ENCODE measurements around the gene IL17RD.
A peak's percentile ranks its signal among the peaks of the same experiment; 100 is the strongest.

The IL17RD gene

DNA sequence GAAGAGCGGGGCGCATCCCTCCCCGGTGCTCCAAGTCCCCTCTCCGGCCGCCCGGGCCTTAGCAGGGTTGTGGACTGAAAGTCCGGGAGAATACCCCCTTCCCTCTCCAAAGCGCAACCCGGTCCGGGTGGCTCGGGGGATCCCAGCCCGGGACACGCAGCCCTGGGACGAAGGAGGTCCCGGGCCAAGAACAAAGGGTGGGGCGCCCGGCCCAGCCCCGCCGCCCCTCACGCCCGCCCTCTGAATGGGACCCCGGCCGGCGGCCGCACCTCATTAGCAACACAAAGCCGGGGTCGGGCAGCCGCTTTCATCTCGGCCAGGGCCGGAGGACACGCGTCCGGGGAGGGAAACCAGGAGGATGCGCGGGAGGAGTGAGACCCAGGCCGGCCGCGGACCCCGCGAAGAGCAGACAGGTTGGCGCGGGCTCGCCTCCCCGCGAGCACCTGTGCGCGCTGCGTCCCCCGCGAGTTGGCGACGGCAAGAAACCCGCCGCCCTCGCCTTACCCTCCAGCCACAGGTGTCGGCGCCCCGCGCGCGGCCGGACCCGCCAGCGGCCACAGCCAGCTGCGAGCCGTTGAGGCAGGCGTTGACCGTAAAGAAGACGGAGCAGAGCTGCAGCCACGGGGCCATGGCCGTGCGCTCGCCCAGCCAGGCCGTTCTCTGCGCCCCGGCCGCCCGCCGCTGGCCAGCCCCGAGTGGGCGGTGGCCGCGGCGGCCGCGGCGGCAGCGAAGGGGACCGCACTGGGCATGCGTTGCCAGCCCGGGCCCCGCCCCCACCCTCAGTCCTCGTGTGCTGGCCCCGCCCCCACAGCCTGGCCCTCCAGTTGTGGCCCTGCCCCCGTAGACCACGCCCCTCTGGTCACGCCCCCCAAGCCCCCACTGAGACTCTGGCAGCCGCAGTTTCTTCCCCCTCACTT, at the start of gene IL17RD:
TSS of gene IL17RD (minus strand) at position 697 of the 917 bp plus-strand sequence. CDS start at position 630, 67 bp downstream.
- DNase-seq: peak; percentile 82 to 89
- TF ChIP-seq POLR2A (IDR thresholded peaks at IDR 0.05; ENCODE audit: low read length) (no peak), GATA1 (IDR thresholded peaks at IDR 0.05; ENCODE audit: low read depth, low read length) (no peak)

DNA sequence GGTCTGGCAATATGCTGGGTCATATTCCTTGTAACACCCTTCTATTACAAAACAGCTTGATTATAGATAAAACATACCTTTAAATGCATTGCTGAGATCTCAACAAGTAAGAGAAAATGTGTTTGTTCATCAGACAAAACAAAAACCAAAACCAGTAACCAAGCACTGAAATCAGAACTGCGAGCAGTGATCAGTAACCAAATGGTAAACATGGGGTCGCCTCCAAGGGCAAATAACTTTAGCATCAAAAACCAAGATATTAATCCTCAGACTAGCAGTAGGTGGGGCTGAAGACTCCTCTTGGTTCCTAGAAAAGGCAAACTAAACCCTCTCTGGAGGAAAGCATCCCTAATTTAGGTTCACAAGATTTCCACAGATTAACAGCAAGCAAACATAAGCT, 41.3 kb upstream of the IL17RD start:
- no peak for TF ChIP-seq GATA1 (IDR thresholded peaks at IDR 0.05; ENCODE audit: low read depth, low read length)
- no peak for TF ChIP-seq POLR2A (IDR thresholded peaks at IDR 0.05; ENCODE audit: low read length)
- DNase-seq: no peak

DNA sequence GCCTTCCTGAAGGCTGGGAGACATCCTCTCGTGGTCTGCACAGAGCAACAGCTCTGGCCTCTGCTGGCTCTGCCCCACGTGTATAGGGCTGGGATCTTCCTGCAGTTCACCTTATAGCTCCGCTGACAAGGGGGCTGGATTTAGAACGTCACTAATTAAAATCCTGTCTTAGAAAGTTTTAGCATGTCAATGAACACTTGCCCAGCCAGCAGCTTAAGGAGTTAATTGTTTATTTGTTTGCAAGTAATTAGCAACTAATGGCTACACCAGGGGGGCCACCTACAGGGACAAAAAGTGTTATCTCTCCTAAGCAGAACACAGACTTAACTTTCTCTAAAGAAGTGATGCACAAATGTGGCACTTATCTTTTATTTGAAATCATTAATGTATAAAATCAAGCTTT, 34.7 kb upstream of the IL17RD start, which contains the start of gene HESX1:
TSS of gene HESX1 (minus strand) at position 84 of the 403 bp plus-strand sequence. CDS start at position 24, 60 bp downstream.
- DNase-seq: peak; percentile 2 to 29
- TF ChIP-seq GATA1 (IDR thresholded peaks at IDR 0.05; ENCODE audit: low read depth, low read length) (no peak), POLR2A (IDR thresholded peaks at IDR 0.05; ENCODE audit: low read length) (no peak)

DNA sequence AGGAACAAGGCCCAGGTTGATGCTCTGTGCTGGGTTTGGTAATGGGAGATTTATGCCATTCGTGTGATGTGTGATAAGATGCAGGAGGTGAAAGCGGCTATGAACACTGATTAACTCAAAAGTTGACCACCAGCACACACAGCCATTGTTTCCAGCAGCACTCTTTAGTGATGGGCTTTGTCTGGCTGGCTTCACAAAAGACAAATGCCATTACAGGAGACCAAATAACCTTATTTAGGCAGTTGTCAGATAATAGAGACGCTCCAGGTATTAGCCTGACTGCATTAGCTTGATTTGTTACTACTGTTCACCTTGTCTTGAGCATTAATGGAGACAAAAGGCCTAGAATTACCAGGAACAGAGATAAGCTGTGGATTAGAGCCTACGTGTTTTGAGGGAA, 29.5 kb upstream of the IL17RD start:
- no peak for DNase-seq
- TF ChIP-seq GATA1 (IDR thresholded peaks at IDR 0.05; ENCODE audit: low read depth, low read length): no peak
- TF ChIP-seq POLR2A (IDR thresholded peaks at IDR 0.05; ENCODE audit: low read length): no peak

DNA sequence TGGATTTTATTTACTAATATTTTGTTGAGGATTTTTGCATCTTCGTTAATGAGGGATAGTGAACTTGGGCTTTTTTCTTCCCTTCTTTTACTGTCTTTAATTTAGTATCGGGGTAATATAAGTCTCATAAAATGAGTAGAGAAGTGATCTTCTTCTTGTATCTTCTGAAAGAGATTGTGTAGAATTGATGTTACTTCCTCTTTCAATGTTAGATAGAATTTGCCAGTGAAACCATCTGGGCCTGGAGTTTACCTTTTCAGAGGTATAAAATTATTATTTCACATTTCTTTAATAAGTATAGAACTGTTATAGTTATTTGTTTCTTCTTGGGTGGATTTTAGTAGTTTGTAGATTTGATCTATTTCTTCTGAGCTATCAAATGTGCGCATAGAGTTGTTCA, 26.9 kb upstream of the IL17RD start:
- DNase-seq: no peak
- TF ChIP-seq GATA1 (IDR thresholded peaks at IDR 0.05; ENCODE audit: low read depth, low read length) (no peak), POLR2A (IDR thresholded peaks at IDR 0.05; ENCODE audit: low read length) (no peak)

DNA sequence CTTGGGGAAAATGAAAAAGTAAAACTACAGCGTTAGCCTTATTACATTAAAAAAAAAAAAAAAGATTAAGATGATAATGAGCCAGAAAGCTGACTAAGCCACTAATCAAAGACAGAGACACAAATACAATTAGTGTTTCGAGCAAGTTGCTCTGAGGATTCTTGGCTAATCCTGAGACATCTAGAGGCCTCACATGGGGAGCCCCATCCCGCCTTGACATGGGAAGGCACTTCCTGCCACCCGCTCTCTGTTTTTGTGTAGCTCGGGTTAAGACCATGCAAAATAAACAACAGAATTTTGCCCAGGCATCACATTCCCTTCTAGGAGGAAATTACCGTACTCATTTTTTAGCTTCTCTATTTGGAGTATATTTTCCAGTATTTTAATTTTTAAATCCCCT, 19.4 kb upstream of the IL17RD start:
- TF ChIP-seq POLR2A (IDR thresholded peaks at IDR 0.05; ENCODE audit: low read length) (no peak), GATA1 (IDR thresholded peaks at IDR 0.05; ENCODE audit: low read depth, low read length) (no peak)
- no peak for DNase-seq

DNA sequence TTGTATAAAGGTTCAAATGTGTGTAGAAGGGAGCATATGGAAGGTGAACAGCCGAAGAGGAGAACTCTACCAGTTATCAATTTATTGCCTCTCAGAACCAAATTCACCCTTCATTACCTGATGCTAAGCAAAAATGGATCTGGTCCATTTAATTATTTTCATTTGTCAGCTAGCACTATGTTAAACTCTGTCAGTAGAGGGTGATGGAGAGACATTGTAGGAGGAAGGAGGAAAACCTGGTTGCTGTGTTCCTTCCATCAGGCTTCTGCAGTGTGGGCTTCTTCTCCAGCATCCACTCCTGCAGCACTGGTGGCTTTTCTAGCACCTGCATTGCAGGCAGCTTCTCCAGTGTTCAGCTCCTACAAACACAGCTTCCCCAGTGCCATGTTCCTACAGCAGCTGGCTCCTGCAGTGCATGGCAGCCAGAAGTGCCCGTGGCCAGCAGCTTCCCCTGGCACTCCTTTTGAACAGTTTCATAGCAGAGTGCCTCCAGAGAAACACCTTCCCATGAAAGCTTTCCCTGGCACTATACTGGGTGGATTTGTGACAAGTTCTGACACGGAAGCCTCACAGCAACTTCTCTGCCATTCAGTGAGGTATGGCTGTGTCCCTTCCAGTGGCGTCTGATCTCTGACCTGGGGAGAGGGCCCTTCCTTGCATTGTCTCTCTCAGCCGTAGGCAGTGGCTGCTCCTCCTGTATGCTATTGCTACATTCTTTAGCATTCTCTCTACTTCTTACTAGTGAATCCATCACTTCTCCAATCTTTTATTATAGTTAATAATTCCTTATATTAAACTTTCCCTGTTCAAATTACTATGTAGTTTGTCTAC, 14.6 kb upstream of the IL17RD start:
- DNase-seq: peak in 1 of 2 experiments; percentile 3
- TF ChIP-seq POLR2A (IDR thresholded peaks at IDR 0.05; ENCODE audit: low read length) (no peak), GATA1 (IDR thresholded peaks at IDR 0.05; ENCODE audit: low read depth, low read length) (no peak)

DNA sequence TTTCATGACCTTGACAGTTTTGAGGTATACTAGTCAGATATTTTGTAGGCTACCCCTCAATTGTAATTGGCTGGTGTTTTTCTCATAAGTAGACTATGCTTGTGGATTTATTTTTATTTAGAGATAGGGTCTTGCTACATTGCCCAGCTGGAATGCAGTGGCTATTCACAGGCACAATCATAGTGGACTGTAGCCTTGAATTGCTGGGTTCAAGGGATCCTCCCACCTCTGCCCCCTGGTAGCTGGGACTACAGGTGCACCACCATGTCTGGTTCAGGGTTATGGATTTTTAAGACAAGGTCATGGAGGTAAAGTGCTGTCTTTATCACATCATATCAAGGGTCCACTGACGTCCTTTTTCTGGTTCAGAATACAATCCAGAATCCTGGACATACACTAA, 10.9 kb upstream of the IL17RD start:
- TF ChIP-seq POLR2A (IDR thresholded peaks at IDR 0.05; ENCODE audit: low read length): no peak

DNA sequence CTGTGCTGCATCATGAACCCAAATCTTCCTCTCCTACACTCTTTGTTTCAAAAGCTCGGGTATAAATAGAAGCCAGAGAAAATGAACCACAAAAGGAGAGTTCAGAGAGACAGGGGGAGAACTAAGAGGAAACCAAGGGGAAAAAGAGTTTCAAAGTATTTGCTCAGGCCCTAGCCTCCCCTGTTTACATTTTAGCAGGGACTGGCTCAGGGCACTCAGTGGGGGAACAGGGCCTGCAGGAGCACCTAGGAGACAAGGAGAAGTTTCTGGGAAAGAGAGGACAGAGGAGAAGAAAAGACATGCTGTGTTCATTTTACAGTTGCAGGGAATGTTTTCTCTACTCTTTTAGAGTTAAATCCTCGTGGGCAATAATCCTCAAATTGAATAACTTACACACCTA, 8.5 kb upstream of the IL17RD start:
- TF ChIP-seq POLR2A (IDR thresholded peaks at IDR 0.05; ENCODE audit: low read length) (no peak), GATA1 (IDR thresholded peaks at IDR 0.05; ENCODE audit: low read depth, low read length) (no peak)
- DNase-seq: no peak

More for the DNA sequence above, 10.9 kb upstream of the IL17RD start:
- DNase-seq: no peak

DNA sequence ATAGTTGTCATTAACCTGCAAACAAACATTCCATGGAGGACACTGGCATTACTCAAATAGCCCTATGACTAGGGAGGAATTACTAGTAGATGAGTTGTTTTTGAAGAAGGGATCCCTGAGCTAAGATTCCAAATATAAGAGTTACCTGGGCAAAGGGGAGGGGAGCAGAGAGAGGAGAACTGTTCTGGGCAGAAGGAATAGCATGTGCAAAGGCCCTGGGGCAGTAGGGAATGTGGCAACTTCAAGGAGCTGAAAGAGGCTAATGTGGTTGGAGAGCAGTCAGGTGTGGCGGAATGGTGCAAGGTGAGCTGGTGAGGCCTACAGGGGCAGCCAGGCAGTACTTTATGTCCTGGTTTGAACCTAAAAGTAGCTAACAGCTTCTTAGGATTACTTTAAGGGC, 5.8 kb upstream of the IL17RD start:
- no peak for DNase-seq
- TF ChIP-seq GATA1 (IDR thresholded peaks at IDR 0.05; ENCODE audit: low read depth, low read length) (no peak), POLR2A (IDR thresholded peaks at IDR 0.05; ENCODE audit: low read length) (no peak)

DNA sequence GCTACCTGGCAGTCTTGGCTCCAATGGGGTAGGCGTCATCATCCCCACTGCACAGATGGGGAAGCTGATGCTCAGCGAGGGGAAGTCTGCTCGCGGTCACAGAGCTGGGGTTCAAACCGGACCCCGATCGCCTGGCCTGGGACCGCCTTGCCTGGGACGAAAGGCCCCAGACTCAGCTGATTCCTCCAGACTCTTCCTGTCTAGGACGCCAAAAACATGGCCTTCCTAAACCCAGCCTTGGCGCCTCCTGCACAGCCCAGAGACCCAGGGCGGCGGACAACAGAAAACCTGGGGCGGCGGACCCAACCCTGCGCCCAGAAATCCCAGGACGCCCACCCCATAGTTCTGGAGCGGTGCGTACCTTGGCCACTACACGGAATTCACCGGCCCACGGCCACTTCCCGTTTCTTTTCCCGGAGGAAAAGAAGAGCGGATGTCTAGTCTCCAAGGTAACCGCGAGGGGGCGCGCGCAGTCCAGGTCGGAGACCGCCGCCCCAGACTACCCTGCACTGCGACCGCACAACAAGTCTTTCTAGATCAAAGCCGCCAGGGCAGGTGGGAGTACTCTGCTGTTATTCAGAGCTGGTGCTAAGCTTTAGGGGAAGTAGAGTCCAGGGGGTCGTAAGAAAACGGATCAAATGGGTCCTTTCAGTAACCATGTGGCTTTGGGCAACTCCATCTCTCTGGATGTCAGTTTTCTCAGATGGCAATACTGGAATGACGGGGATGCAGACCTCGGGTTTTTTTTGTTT, 4.9 kb upstream of the IL17RD start:
- TF ChIP-seq GATA1 (IDR thresholded peaks at IDR 0.05; ENCODE audit: low read depth, low read length) (no peak), POLR2A (IDR thresholded peaks at IDR 0.05; ENCODE audit: low read length) (no peak)
- DNase-seq: peak; percentile 63 to 78

DNA sequence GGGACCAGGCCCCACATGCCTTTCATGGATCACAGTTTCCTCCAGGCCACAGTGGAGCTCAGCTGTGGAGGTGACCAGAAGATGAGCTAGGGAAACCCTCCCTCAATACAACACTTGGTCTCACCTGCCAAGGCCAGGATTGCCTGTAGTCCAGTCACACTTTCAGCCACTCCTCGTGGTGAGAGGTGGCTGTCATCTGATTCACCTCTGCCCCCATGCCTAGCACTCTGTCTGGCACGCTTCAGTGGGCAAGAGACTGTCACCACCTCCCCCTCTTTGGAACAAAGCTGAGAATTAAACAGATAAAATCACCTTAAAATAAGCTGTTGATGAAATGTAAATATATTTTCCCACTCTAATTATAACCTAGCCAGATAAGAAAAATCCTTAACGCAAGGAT, 4.0 kb upstream of the IL17RD start:
- TF ChIP-seq GATA1 (IDR thresholded peaks at IDR 0.05; ENCODE audit: low read depth, low read length) (no peak), POLR2A (IDR thresholded peaks at IDR 0.05; ENCODE audit: low read length) (no peak)
- no peak for DNase-seq

DNA sequence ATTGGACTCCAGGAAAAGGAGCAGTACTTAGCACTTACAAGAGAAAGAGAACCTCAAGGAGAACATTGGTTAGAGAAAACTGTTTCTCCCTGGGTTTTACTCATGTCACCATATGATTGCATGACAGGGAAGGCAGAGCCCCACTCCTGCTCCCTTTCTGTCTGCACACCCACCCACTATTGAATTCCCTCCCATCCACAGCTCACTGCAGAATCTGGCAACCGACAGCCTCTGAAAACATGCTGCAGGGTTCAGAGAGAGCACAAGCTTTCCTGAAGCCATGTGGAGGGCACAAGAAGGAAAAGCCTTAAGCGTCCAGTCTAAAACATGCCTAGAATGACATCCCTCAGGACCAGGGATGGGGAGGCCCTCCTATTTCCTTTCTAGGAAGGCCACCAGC, 3.0 kb upstream of the IL17RD start:
- TF ChIP-seq POLR2A (IDR thresholded peaks at IDR 0.05; ENCODE audit: low read length): no peak
- TF ChIP-seq GATA1 (IDR thresholded peaks at IDR 0.05; ENCODE audit: low read depth, low read length): no peak
- DNase-seq: no peak

DNA sequence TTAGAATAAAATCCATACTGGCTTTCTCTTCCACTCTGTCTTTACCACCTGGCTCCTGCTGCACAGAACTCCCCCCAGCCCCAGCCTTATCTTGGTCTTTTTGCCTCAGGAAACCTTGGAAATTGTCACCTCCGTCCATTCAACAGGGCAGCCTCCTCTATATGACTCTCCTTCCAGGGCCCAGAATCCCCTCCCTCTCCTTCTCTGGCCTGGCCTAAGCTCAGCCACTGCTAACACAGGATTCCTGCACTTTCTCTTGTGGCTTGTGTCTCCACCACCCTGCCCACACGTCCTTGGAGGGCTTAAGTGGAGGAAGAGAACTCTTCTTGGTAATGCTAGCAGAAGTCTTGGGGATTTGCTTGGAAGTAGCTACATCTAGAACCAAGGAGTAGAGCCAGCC, 1.5 kb upstream of the IL17RD start:
- TF ChIP-seq GATA1 (IDR thresholded peaks at IDR 0.05; ENCODE audit: low read depth, low read length): no peak
- TF ChIP-seq POLR2A (IDR thresholded peaks at IDR 0.05; ENCODE audit: low read length): no peak
- DNase-seq: no peak

Measured in erythroblast (primary cell).